ENCODE data around the gene TPST2. TPM values are rescaled to one million over a fixed set of nuclear protein-coding genes. Genes with fewer than 3 reads are reported as not detected.

TPST2 gene
- total and polyA plus RNA-seq, 9 of the 15 experiments (the other 6 are each of a cell fraction or from before 2014, with no cell fraction given): 14.2 to 123 (median 60.1) TPM

- TF ChIP-seq ZHX1 (conservative IDR thresholded peaks at IDR 0.05; ENCODE audit: low read length) (no peak), MECOM (CRISPR knock-in tag; IDR thresholded peaks at IDR 0.05) (no peak), SP2 (IDR thresholded peaks at IDR 0.05; ENCODE audit: extremely low read depth, low read depth, low read length, poor library complexity, severe bottlenecking) (no peak), JUNB (CRISPR knock-in tag; conservative IDR thresholded peaks at IDR 0.05) (no peak), ZNF316 (IDR thresholded peaks at IDR 0.05) (peak; percentile 96), SMAD4 (CRISPR knock-in tag; conservative IDR thresholded peaks at IDR 0.05) (peak; percentile 58; the same call in 1 of the 2 replicates), CREB3 (tag; conservative IDR thresholded peaks at IDR 0.05; ENCODE audit: low read depth) (peak; percentile 61; the same call in 1 of the 2 replicates), GTF3C2 (IDR thresholded peaks at IDR 0.05; ENCODE audit: borderline replicate concordance, extremely low read depth, insufficient read length) (no peak), NRF1 (conservative IDR thresholded peaks at IDR 0.05 in 1 of 2, IDR thresholded peaks at IDR 0.05 in 1 of 2) (peak; percentile 86 to 88), PCBP2 (IDR thresholded peaks at IDR 0.05; ENCODE audit: low read depth, low read length, poor library complexity, severe bottlenecking) (no peak), USF1 (CRISPR knock-in tag; IDR thresholded peaks at IDR 0.05) (no peak), TFAM (CRISPR knock-in tag; conservative IDR thresholded peaks at IDR 0.05) (no peak), GABPA (tag; conservative IDR thresholded peaks at IDR 0.05; ENCODE audit: low read depth) (no peak), ZNF184 (CRISPR knock-in tag; IDR thresholded peaks at IDR 0.05) (no peak), JUN (IDR thresholded peaks at IDR 0.05; ENCODE audit: borderline replicate concordance, low read depth, low read length) (no peak), JUN (CRISPR knock-in tag; IDR thresholded peaks at IDR 0.05; ENCODE audit: borderline replicate concordance) (no peak), MTA3 (IDR thresholded peaks at IDR 0.05; ENCODE audit: borderline replicate concordance) (0 out of 2 replicates have a peak, but pooled peaks have one; percentile 12), YY1 (IDR thresholded peaks at IDR 0.05; ENCODE audit: borderline replicate concordance in 1 of 3, control insufficient read depth in 1 of 3, extremely low read depth in 1 of 3, insufficient read depth in 3 of 3, insufficient read length in 1 of 3, insufficient replicate concordance in 2 of 3, low read depth in 1 of 3, low read length in 2 of 3) (peak in 2 of 3 experiments; percentile 13 to 76), C11orf30 (IDR thresholded peaks at IDR 0.05; ENCODE audit: low read depth) (peak; percentile 88)
These were observed 40.2 kb upstream of the TPST2 start (continued) for GRCh38 chr22:26629988-26630761.
